GM23248 (cell line): ENCODE data around the gene ARF1. TPM values are rescaled to one million over a fixed set of nuclear protein-coding genes. Genes with fewer than 3 reads are reported as not detected.

ENCODE experiments used
- DNase-seq: peaks from one replicate; pipeline ENCODE4 v3.0.0-alpha.2; 2015
- H2AFZ ChIP-seq: fragments of 200-600 bp; sonication (generic); 2 replicates; pipeline ENCODE4 v1.6.1; 2016; ENCODE audit warnings: antibody characterized with exemption
- H3F3A ChIP-seq: fragments of 200-600 bp; sonication (generic); 2 replicates; pipeline ENCODE4 v1.6.1; 2016; ENCODE audit warnings: mild to moderate bottlenecking, antibody characterized with exemption, mixed run types; ENCODE audit not compliant: insufficient read depth
- H3K27ac ChIP-seq: fragments of 200-600 bp; sonication (generic); 2 replicates; pipeline ENCODE4 v1.5.1; 2016; ENCODE audit warnings: mild to moderate bottlenecking
- H3K27me3 ChIP-seq: fragments of 200-600 bp; sonication (generic); replicated peaks from 2 replicates; pipeline ENCODE4 v1.6.1; 2016; ENCODE audit warnings: mild to moderate bottlenecking; ENCODE audit not compliant: insufficient read depth
- H3K36me3 ChIP-seq: fragments of 200-600 bp; sonication (generic); 2 replicates; pipeline ENCODE4 v1.6.1; 2016; ENCODE audit warnings: low read depth, mild to moderate bottlenecking
- H3K4me1 ChIP-seq: fragments of 200-600 bp; sonication (generic); 2 replicates; pipeline ENCODE4 v1.6.1; 2016; ENCODE audit warnings: mild to moderate bottlenecking; ENCODE audit not compliant: insufficient read depth
- H3K4me2 ChIP-seq: fragments of 200-600 bp; sonication (generic); one replicate; pipeline ENCODE4 v1.6.1; 2016; ENCODE audit warnings: mild to moderate bottlenecking; ENCODE audit not compliant: unreplicated experiment
- H3K4me3 ChIP-seq: fragments of 200-600 bp; sonication (generic); 2 replicates; pipeline ENCODE4 v1.5.1; 2016; ENCODE audit warnings: mild to moderate bottlenecking
- H3K79me2 ChIP-seq: fragments of 200-600 bp; sonication (generic); 2 replicates; pipeline ENCODE4 v1.6.1; 2016; ENCODE audit warnings: mild to moderate bottlenecking; ENCODE audit not compliant: insufficient read depth
- H3K9ac ChIP-seq: fragments of 200-600 bp; sonication (generic); 2 replicates; pipeline ENCODE4 v1.6.1; 2016; ENCODE audit warnings: mild to moderate bottlenecking
- H3K9me2 ChIP-seq: fragments of 200-600 bp; sonication (generic); 2 replicates; pipeline ENCODE4 v1.6.1; 2016; ENCODE audit warnings: mixed run types, mild to moderate bottlenecking, moderate library complexity; ENCODE audit not compliant: insufficient read depth
- H3K9me3 ChIP-seq: fragments of 200-600 bp; sonication (generic); one replicate; pipeline ENCODE4 v1.6.1; 2017; ENCODE audit warnings: low read depth
- H4K20me1 ChIP-seq: fragments of 200-600 bp; sonication (generic); 2 replicates; pipeline ENCODE4 v1.6.0; 2016; ENCODE audit not compliant: insufficient read depth
- EZH2 ChIP-seq: fragments of 200-600 bp; sonication (generic); IDR thresholded peaks from 2 replicates; pipeline ENCODE4 v1.6.1; 2018; ENCODE audit warnings: antibody characterized with exemption, mild to moderate bottlenecking; ENCODE audit not compliant: insufficient read depth, poor library complexity, severe bottlenecking
- EZH2phosphoT487 ChIP-seq: fragments of 200-600 bp; sonication (generic); IDR thresholded peaks from 2 replicates; pipeline ENCODE4 v1.6.1; 2018; ENCODE audit warnings: antibody characterized with exemption, moderate library complexity, mild to moderate bottlenecking, low read depth; ENCODE audit not compliant: insufficient read depth
- WGBS, 2 experiments: methylation state at CpG; one replicate each; pipeline ENCODE4 v1.1.6; 2015 to 2017; ENCODE audit warnings: low lambda C conversion rate in 2 of 2, low coverage in 1 of 2; ENCODE audit errors: missing lambda C conversion rate in 2 of 2; 5-methylcytosine and 5-hydroxymethylcytosine counted together
- in situ Hi-C: fragments of 300-500 bp; cut with MboI; formaldehyde crosslinking; loops from 2 replicates; pipeline ENCODE4 v1.15.0; 2020
- polyA plus RNA-seq: library from polyadenylated mRNA; unstranded; fragments of >200 nt; fragmentation: Nextera tagmentation; extraction: Ambion mirVana; gene quantifications from 2 replicates; pipeline ENCODE4 v1.2.1, GENCODE V29; 2016
- total RNA-seq: library from RNA; depleted of rRNA; stranded (reverse); fragments of >200 nt; shearing (Covaris generic); gene quantifications from 2 replicates; pipeline ENCODE4 v1.2.3, GENCODE V29; 2014; rRNA removed

The ARF1 gene
- 259 and 292 TPM in 2 replicates for total RNA-seq
- polyA plus RNA-seq, result 656 and 698 TPM in 2 replicates

GRCh38 chr1:228082214-228082917 lies at the start of gene ARF1:
Gene ARF1 (plus strand): TSS chr1:228082708. CDS start chr1:228097115, 14,407 bp downstream.
- H3K4me3 ChIP-seq, result peak within 1 kb of the TSS; percentile 92
- no peaks in the 10 kb centered on the region for H3K9me2 ChIP-seq
- H3F3A ChIP-seq, result peaks cover 39% of the 10 kb centered on the region
- peak within 1 kb of the TSS; percentile 98 for H3K9ac ChIP-seq
- peaks cover 34% of the 10 kb centered on the region for H3K4me1 ChIP-seq
- no peak for TF ChIP-seq EZH2phosphoT487
- TF ChIP-seq EZH2, result no peak
- peak within 1 kb of the TSS; percentile 98 for H3K4me2 ChIP-seq
- WGBS, 2 experiments, result 0 to 1% methylated on average over 34 to 53 of the region's 87 CpGs
- peak; percentile 98 for DNase-seq
- H4K20me1 ChIP-seq, result peaks cover 20% of the 10 kb centered on the region
- in situ Hi-C loops, result no loop called here
- no peaks in the 10 kb centered on the region for H3K9me3 ChIP-seq
- H3K36me3 ChIP-seq, result no peaks in the 10 kb centered on the region
- H3K27ac ChIP-seq, result peak within 1 kb of the TSS; percentile 93
- H3K27me3 ChIP-seq, result no peaks in the 10 kb centered on the region
- H3K79me2 ChIP-seq, result peaks cover 91% of the 10 kb centered on the region
- peak within 1 kb of the TSS; percentile 84 for H2AFZ ChIP-seq

- no peaks in the 10 kb centered on the region for H3K9me2 ChIP-seq
- no peak overlapping the region for H3K9ac ChIP-seq
- WGBS, 2 experiments, result 24 to 27% methylated on average over 2 of the region's 2 CpGs
- no peaks in the 10 kb centered on the region for H3K79me2 ChIP-seq
- DNase-seq, result no peak
- H3K36me3 ChIP-seq, result no peaks in the 10 kb centered on the region
- H3K4me1 ChIP-seq, result no peaks in the 10 kb centered on the region
- TF ChIP-seq EZH2 (no peak), EZH2phosphoT487 (no peak)
- H3K4me3 ChIP-seq, result no peak overlapping the region
- no peak overlapping the region for H3K27ac ChIP-seq
- no peaks in the 10 kb centered on the region for H3K9me3 ChIP-seq
- no peak overlapping the region for H2AFZ ChIP-seq
- H3K27me3 ChIP-seq, result peaks cover 7% of the 10 kb centered on the region; the same call in 1 of the 2 replicates
- no peaks in the 10 kb centered on the region for H3F3A ChIP-seq
- no peak overlapping the region for H3K4me2 ChIP-seq
- no peaks in the 10 kb centered on the region for H4K20me1 ChIP-seq
- in situ Hi-C loops, result no loop called here
Observed at GRCh38 chr1:228033376-228033775, 49.1 kb upstream of the ARF1 start.

GRCh38 chr1:228034954-228035837 lies 47.3 kb upstream of the ARF1 start:
- H3K27me3 ChIP-seq, result peaks cover 20% of the 10 kb centered on the region
- no peak overlapping the region for H2AFZ ChIP-seq
- no peak overlapping the region for H3K27ac ChIP-seq
- no peak for DNase-seq
- H3K9ac ChIP-seq, result no peak overlapping the region
- WGBS, 2 experiments, result 63 to 64% methylated on average over 14 to 16 of the region's 16 CpGs
- no peak for TF ChIP-seq EZH2phosphoT487
- TF ChIP-seq EZH2, result no peak
- no peak overlapping the region for H3K4me3 ChIP-seq
- no peaks in the 10 kb centered on the region for H3K79me2 ChIP-seq
- no peaks in the 10 kb centered on the region for H3K9me2 ChIP-seq
- no peak overlapping the region for H3K4me2 ChIP-seq
- no peaks in the 10 kb centered on the region for H4K20me1 ChIP-seq
- no peaks in the 10 kb centered on the region for H3K36me3 ChIP-seq
- in situ Hi-C loops, result no loop called here
- H3K4me1 ChIP-seq, result no peaks in the 10 kb centered on the region
- H3K9me3 ChIP-seq, result no peaks in the 10 kb centered on the region
- no peaks in the 10 kb centered on the region for H3F3A ChIP-seq

- Histone ChIP-seq H3K4me3 (no peak overlapping the region), H3K9ac (no peak overlapping the region), H4K20me1 (no peaks in the 10 kb centered on the region), H3K27ac (no peak overlapping the region), H3K4me2 (no peak overlapping the region), H3K9me2 (no peaks in the 10 kb centered on the region), H3K4me1 (no peaks in the 10 kb centered on the region), H3K27me3 (peaks cover 20% of the 10 kb centered on the region), H3K79me2 (no peaks in the 10 kb centered on the region), H3F3A (no peaks in the 10 kb centered on the region), H2AFZ (no peak overlapping the region), H3K9me3 (no peaks in the 10 kb centered on the region), H3K36me3 (no peaks in the 10 kb centered on the region)
- no peak for DNase-seq
- WGBS, 2 experiments, result 60 to 68% methylated on average over 4 of the region's 5 CpGs
- in situ Hi-C loops, result no loop called here
- no peak for TF ChIP-seq EZH2phosphoT487
- no peak for TF ChIP-seq EZH2
Observed at GRCh38 chr1:228035844-228036243, 46.7 kb upstream of the ARF1 start.
